ENCODE measurements around the gene FAM174C.
"Not testable (repeated sequence)": the region's sequence is repeated elsewhere in the genome, so short reads cannot be mapped to it uniquely, and the experiment has no call there.

Gene FAM174C

GRCh38 chr19:1296078-1296477, 20.7 kb downstream of the FAM174C start:
- in situ Hi-C loops (cut with MboI; ENCODE audit: low sequenced_read_pairs) = no loop called here

DNA sequence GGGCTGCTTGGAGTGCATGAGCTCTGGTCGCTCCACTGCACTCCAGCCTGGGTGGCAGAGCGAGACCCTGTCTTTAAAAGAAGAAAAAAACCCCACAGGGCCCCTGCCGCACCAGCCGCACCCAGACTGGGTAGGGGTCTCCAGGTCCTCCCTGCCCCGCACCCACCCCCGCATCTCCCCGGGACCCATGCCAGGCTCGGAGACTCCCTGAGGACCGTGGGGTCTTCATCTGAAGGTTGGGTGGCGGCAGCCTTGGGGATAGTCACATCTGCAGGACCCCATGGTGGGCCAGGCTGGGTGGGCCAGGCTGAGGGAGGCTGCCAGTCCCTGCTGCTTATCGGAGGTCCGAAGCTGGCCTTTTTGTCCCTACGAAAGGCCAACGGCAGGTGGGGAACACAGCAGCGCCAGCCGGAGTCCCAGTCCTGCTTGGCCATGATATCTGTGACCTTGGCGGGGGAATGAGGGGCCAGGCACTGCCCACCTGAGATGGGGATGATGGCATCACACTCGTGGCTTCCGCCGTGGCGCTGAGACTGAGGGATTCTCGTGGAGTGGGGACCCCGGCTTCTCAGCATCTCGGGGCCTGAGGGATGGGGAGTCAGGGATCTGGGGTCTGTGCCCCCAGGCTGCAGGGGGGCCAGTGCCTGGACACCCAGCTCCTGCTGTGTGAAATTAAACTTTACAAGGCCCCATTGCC, 21.4 kb downstream of the FAM174C start:
- in situ Hi-C loops (cut with MboI; ENCODE audit: low sequenced_read_pairs) = no loop called here

GRCh38 chr19:1298235-1298634, 22.9 kb downstream of the FAM174C start:
- in situ Hi-C loops (cut with MboI; ENCODE audit: low sequenced_read_pairs) = no loop called here

GRCh38 chr19:1299801-1300200, 24.5 kb downstream of the FAM174C start:
- in situ Hi-C loops (cut with MboI; ENCODE audit: low sequenced_read_pairs) = no loop called here

GRCh38 chr19:1300744-1301490, 25.6 kb downstream of the FAM174C start:
- in situ Hi-C loops (cut with MboI; ENCODE audit: low sequenced_read_pairs) = no loop called here

DNA sequence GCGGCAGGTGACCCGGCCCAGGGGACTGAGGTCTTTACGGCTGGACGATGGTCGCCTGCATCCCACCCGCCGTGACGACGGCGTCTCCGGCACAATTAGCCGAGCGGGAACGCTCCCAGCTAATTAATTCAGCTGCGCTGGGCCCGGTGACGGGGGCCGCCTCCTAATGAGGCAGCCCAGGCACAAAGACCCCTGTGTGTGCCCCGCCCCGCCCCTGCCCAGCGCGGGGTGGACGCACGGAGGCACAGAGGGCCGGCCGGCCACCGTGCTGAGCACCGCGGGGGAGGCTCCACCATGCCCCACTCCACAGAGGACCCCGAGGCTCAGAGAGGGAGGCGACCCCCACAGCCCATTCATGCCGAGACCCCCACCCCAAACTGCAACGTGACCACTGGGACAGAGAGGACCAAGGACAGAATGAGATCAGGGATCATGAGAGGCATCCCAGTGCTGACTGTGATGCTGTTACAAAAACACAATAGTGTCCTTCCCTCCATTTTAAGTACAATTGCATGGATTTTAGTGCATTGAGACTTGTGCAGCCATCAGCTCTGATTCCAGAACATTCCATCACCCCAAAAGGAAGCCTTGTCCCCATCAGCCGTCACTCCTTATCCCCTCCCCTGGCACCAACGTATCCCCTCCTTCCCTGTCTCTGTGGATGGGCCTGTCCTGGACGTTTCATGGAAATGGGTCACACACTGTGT, 27.4 kb downstream of the FAM174C start:
- in situ Hi-C loops (cut with MboI; ENCODE audit: low sequenced_read_pairs) = no loop called here

DNA sequence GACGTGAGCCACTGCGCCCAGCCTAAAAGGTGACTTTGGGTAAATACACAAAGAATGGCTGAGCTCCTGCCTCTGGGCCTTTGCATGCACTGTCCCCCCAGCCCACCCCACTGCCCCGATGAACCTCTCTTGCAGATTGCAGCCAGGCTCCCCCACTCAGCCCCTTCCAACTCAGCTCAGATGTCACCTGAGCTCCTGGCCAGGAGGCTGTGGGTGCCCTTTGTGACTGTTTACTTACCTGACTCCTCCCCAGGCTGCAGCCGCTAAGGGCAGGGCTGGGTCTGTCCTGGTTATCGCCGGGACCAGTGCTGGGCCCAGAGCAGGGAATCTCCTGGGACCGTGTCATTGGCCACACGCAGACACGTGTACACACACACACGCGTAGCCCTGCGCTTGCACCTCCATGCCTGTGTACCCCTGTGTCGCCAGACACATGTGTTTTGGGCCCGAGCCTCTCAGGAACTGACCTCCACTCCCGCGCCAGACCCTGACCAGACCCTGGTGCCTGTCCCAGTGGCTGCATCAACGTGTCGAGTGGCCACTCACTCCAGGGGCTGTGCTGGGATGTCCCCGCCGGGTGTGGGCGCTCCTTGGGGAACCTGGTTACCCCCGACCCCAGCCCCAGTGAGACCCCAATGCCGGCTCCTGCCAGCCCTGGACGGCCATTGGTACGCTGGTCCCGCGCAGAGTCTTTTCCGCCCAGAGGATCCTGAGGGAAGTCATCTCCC, 29.0 kb downstream of the FAM174C start:
- in situ Hi-C loops (cut with MboI; ENCODE audit: low sequenced_read_pairs) = no loop called here

DNA sequence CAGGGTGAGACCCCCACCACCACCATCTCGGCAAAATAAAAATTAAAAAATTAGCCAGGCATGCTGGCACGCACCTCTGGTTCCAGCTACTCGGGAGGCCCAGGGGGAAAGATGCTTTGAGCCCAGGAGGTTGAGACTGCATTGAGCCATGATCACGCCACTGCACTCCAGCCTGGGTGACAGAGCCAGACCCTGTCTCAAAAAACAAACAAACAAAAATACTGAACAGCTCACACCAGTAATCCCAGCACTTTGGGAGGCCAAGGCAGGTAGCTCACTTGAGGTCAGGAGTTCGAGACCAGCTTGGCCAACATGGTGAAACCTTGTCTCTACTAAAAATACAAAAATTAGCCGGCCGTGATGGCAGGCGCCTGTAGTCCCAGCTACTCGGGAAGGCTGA, 30.0 kb downstream of the FAM174C start:
- in situ Hi-C loops (cut with MboI; ENCODE audit: low sequenced_read_pairs) = not testable (repeated sequence)

DNA sequence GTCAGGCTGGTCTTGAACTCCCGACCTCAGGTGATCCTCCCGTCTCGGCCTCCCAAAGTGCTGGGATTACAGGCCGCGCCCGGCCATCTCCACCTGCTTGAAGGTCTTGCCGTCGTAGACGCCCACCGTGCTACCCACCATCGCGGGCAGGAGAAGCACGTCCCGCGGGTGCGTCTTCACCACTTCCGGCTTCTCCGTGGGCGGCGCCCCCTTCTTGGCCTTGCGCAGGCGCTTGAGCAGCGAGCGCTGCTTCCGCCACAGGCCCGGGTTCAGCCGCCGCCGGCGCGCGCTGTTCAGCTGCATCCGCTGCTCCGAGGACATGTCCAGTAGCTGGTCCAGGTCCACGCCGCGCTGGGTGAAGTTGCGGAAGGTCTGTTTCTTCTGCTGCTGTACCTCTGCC, 32.0 kb downstream of the FAM174C start:
- in situ Hi-C loops (cut with MboI; ENCODE audit: low sequenced_read_pairs) = no loop called here

DNA sequence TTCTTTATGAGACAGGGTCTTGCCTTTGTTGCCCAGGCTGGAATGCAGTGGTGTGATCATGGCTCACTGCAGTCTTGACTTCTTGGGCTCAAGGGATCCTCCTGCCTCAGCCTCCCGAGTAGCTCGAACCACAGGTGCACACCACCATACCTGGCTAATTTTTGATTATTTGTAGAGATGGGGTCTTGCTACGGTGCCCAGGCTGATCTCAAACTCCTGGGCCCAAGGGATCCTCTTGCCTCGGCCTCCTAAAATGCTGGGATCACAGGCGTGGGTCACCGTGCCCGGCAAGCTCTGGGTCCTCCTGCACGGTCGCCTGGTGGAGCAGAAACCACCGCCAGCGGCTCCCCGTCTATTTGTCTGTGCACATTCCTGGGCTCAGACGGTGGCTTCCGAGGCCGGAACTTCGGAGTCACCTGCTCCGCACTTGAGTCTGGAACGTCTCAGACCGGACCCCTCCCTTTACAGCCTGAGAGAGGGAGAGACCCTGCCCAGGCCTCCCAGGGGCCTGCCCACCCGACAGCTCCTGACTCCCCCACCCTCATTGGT, 32.5 kb downstream of the FAM174C start:
- in situ Hi-C loops (cut with MboI; ENCODE audit: low sequenced_read_pairs) = no loop called here

- in situ Hi-C loops (cut with MboI; ENCODE audit: low sequenced_read_pairs) = no loop called here
Measured at GRCh38 chr19:1308718-1309117, 33.4 kb downstream of the FAM174C start.

DNA sequence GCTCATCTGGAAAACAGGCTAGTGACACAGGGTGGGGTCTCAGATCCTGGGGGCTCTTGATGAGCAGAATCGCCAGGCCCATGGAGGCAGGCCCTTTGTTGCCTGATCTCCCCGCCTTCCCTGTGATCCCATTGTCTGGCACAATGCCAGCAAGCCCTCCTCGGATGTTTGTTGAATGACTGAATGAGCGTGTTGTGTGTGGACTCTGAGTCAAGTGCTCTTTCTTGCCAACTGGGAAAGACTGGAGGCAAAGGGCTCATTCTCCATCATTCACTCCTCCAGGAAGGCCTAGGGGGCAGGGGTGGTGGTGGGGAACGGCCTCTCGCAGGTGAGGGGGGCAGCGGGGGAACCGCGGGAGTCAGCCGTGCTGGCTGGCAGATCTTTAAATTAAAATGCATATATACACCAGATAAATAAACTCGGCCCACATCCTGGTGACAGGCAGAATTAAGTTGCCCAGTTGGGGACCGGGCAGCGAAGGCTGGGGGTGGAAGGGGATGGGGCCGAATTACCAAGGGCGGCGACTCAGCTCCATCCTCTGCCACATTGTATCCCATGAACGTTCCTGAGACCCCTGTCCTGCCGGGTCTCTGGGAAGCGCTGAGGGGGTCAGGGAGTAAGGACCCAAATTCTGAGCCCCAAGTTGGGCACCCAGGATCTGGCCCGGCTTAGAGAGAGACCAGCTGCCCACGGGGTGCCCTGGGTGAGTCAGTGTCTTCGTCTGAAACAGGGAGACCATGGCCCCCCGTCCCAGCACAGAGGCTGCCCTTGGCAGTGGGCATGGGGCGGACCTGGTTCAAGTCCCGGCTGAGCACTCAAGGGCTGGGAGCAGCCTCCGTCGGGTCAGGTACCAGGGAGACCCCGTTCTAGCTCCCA, 34.9 kb downstream of the FAM174C start:
- in situ Hi-C loops (cut with MboI; ENCODE audit: low sequenced_read_pairs) = no loop called here

DNA sequence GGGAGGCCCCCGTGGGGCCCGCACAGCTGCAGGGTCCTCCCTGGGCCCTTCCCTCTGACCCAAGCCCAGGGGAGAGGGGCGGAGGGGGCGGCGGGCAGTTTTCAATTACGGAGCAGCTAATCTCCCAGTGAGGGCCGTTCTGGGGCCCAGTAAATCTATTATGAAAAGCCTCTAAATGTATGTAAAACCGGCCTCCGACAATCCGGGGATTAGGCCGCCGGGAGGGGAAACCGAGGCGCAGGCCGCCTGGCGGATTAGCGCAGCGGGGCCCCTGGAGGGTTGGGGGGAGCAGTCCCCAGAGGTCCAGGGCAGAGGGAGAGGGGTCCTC, 35.5 kb downstream of the FAM174C start:
- in situ Hi-C loops (cut with MboI; ENCODE audit: low sequenced_read_pairs) = no loop called here

GRCh38 chr19:1311543-1312091, 36.3 kb downstream of the FAM174C start:
- in situ Hi-C loops (cut with MboI; ENCODE audit: low sequenced_read_pairs) = no loop called here

DNA sequence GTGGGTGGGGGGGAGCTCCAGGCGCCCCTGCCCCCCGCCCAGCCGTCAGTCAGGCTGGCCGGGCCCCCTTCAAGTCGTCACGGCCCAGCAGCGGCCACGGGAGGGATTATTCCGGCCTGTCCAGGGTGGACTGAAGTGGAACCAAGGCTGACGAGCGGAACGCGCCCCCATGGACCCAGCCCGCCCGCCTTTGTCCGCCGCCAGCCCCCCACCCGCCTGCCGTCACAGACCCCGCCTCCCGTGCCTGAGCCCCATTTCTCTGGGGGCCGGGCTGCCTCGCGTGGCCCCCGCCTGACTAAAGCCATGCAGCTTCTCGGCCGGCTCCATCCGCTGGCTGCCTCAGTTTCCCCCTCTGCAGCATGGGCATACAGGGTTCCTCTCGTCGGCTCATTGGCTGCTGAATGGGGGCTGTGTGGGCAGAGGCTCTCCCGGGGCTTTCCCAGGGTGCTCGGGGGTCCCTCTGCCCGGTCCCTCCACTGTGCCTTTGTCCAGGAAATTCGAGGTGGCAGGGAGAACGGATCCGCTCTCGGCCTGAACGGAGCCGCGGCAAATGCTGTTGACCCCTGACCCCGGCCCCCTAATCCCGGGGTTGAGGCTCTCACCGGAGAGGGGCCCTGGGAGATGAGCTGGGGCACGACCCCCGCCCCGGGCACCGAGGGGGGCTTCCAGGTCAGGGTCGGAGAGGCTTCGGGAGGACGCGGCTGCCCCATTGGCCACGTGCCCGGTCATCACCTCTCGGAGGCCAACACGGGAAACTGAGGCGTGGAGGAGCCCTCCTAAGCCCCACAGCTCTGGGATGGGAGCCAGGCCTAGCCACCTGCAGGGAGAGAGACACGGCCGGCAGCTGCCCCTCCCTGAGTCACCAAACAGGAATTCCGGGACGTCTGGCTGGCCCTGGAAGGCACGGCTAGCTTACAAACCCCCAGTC, 37.7 kb downstream of the FAM174C start:
- in situ Hi-C loops (cut with MboI; ENCODE audit: low sequenced_read_pairs) = no loop called here

DNA sequence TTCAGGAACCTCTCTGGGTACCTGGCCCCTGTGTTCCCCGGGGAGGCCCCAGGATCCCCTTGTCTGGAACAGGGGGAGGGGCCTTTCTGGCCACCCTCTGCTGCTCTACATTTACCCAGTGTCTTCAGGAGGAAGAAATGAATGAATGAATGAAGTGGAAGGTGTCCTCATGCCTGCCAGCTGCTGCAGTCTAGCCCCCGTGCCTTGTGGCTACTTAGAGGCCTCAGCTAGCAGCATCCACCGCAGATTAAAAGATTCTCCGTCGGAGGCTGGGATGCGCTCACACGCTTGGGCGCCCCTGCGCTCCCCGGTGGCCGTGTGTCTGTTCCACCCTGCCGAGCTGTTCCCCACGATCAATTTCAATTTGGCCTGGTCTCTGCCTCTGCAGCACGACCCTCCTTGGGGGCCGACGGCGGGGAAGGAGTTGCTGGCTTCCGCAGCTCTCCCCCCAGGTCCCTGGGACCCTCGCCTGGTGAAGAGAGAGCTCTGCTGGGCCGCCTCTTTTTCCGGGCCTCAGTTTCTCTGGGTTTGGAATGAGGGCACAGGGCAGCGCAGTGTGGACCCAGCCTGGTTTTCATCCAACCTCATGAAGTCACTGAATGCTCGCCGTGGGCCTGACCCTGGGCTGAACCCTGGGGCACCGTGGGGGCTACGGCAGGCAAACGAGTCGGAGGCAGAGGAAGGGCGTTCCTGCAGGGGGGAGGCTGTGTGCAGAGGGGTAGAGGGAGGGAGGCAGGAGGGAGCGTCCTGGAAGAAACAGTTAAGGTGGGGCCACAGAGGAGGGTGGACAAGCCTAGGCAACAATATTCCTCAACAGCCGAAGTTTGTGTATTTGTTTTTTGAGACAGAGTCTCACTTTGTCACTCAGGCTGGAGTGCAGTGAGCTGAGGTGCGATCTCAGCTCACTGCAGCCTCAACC, 38.6 kb downstream of the FAM174C start:
- in situ Hi-C loops (cut with MboI; ENCODE audit: low sequenced_read_pairs) = no loop called here

GRCh38 chr19:1315470-1316166, 40.3 kb downstream of the FAM174C start:
- in situ Hi-C loops (cut with MboI; ENCODE audit: low sequenced_read_pairs) = no loop called here

All from hTERT RPE-1 (cell line).